HL-60 (cell line): Measurements from ENCODE around the gene RASL10A.

Experiments used
- GABPA ChIP-seq: IDR thresholded peaks from 2 replicates; pipeline ENCODE4 v1.6.1; 2012; ENCODE audit warnings: low read depth
- POLR2AphosphoS5 ChIP-seq: IDR thresholded peaks from 2 replicates; pipeline ENCODE4 v1.6.1; 2012; ENCODE audit warnings: low read depth
- TF ChIP-seq, protein P1 (sequence below): IDR thresholded peaks from one replicate; pipeline ENCODE4 v1.5.1; 2011; ENCODE audit warnings: low read length, control low read depth, inconsistent platforms; ENCODE audit not compliant: insufficient read depth
- TF ChIP-seq, protein P2 (sequence below): IDR thresholded peaks from 2 replicates; pipeline ENCODE4 v1.6.1; 2012; ENCODE audit warnings: low read depth; ENCODE audit not compliant: insufficient replicate concordance

DNA sequence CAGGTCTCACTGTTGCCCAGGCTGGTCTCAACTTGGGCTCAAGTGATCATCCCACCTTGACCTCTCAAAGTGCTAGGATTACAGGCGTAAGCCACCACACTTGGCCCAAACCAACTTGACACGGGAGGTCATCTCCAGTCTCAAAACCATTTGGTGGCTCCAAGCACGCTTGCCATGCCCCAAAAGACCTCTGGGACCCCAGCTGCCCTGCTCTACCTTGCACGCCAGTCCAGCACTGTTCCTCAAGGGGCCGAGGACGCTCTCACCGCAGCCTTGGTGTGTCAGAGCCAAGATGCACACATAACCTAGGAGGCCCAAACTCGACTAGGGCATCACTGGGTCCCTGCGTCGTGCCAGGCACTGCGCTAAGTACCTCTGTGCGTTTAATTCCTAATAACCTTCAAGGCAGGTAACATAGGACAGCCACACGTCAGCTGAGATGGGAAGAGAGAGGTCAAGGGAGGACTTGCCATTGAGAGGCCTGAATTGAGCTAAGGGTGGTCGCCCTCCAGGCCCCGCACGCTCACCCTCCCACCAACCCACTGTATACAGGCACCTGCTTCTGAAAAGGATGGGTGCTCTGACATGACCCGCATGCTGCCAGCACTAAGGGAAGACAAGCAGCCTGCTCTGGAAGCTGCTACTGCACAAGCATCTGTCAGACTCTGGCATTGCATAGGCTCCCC, 13.6 kb downstream of the RASL10A start:
- TF ChIP-seq, protein P1, sequence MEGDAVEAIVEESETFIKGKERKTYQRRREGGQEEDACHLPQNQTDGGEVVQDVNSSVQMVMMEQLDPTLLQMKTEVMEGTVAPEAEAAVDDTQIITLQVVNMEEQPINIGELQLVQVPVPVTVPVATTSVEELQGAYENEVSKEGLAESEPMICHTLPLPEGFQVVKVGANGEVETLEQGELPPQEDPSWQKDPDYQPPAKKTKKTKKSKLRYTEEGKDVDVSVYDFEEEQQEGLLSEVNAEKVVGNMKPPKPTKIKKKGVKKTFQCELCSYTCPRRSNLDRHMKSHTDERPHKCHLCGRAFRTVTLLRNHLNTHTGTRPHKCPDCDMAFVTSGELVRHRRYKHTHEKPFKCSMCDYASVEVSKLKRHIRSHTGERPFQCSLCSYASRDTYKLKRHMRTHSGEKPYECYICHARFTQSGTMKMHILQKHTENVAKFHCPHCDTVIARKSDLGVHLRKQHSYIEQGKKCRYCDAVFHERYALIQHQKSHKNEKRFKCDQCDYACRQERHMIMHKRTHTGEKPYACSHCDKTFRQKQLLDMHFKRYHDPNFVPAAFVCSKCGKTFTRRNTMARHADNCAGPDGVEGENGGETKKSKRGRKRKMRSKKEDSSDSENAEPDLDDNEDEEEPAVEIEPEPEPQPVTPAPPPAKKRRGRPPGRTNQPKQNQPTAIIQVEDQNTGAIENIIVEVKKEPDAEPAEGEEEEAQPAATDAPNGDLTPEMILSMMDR = no peak
- TF ChIP-seq, protein P2, sequence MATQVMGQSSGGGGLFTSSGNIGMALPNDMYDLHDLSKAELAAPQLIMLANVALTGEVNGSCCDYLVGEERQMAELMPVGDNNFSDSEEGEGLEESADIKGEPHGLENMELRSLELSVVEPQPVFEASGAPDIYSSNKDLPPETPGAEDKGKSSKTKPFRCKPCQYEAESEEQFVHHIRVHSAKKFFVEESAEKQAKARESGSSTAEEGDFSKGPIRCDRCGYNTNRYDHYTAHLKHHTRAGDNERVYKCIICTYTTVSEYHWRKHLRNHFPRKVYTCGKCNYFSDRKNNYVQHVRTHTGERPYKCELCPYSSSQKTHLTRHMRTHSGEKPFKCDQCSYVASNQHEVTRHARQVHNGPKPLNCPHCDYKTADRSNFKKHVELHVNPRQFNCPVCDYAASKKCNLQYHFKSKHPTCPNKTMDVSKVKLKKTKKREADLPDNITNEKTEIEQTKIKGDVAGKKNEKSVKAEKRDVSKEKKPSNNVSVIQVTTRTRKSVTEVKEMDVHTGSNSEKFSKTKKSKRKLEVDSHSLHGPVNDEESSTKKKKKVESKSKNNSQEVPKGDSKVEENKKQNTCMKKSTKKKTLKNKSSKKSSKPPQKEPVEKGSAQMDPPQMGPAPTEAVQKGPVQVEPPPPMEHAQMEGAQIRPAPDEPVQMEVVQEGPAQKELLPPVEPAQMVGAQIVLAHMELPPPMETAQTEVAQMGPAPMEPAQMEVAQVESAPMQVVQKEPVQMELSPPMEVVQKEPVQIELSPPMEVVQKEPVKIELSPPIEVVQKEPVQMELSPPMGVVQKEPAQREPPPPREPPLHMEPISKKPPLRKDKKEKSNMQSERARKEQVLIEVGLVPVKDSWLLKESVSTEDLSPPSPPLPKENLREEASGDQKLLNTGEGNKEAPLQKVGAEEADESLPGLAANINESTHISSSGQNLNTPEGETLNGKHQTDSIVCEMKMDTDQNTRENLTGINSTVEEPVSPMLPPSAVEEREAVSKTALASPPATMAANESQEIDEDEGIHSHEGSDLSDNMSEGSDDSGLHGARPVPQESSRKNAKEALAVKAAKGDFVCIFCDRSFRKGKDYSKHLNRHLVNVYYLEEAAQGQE = no peak
- TF ChIP-seq POLR2AphosphoS5 (no peak; the same call in 1 of the 2 replicates), GABPA (no peak)
